HG03064 (cell line): ENCODE results near the gene PNPLA7.

Source experiments
- ATAC-seq: cut with Tn5 transposase; IDR thresholded peaks from one replicate; pipeline ENCODE4 v1.9.1; 2021; ENCODE audit warnings: low read depth; ENCODE audit not compliant: unreplicated experiment

The PNPLA7 gene

DNA sequence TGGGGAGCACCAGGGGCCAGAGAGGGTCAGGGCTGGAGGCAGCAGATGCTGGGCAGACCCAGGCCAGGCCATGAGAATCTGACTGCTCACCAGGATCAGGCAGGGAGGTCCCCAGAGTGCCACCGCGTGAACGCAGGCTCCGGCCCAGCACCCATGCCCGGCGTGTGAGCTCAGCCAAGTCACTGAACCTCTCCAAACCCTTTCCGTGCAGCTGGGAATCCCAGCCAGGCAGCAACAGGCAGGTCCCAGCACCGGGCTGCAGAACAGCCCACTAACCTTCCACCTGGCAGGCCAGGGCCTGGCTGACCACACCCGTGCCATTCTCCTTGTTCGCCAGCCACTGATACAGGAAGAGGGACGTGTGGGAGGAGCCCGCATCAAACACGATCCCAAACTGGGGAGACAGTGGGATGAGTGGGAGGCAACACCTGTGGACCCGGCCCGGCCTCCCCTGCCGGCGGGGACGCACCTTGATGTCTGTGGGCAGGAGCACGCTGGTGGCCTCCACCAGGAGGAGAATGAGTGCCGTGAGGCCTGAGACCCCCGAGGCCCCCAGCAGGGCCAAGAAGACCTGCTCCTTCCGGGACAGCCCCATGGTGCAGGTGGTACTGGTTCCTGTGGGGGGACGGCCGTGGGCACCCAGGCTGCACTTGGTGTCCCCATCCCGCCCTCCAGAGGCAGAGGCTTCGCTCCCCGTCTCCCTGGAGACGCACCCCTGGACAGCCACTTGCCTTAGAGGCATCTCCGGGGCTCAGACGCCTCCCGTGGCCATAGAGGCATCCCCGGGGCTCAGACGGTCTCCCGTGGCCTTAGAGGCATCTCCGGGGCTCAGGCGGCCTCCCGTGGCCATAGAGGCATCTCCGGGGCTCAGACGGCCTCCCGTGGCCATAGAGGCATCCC, 112.3 kb downstream of the PNPLA7 start:
- ATAC-seq: no peak

DNA sequence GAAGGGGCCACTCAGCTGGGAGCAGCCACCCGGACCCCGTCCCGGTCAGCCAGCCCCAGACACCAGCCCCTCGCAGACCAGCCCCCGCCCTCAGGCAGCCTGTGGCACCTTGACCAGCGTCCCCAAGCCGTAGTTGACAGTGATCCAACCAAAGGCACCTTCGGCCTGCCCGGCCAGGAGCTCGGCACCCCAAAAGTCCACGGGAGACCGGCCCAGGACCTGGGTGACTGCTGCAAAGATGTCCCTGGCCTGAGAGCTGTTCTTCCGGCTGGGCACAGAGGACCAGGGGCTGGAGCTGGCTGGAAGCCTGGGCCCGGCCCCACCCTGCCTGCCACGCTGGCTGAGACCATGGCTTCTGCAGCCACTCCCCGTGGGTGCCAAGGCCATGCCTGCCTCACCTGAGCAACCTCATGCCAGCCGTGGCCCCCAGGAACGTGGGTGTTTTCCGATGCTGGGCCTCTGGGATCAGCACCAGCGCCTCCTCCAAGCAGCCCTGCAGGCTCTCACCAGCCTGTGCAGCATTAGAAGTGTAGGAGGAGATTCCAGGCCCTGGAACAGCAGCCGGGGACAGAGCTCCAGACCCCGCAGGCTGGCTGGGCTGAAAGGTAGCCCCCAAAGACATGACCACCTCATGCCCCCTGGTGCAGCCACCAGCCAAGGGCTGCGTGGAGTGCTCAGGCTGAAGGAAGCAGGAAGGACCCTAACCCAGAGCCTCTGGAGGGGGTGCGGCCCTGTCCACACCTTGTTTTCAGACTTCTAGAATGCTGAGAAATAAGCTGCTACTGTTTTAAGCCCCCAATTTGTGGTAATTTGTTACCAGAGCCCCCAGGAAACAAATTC, 113.2 kb downstream of the PNPLA7 start:
- ATAC-seq: no peak

DNA sequence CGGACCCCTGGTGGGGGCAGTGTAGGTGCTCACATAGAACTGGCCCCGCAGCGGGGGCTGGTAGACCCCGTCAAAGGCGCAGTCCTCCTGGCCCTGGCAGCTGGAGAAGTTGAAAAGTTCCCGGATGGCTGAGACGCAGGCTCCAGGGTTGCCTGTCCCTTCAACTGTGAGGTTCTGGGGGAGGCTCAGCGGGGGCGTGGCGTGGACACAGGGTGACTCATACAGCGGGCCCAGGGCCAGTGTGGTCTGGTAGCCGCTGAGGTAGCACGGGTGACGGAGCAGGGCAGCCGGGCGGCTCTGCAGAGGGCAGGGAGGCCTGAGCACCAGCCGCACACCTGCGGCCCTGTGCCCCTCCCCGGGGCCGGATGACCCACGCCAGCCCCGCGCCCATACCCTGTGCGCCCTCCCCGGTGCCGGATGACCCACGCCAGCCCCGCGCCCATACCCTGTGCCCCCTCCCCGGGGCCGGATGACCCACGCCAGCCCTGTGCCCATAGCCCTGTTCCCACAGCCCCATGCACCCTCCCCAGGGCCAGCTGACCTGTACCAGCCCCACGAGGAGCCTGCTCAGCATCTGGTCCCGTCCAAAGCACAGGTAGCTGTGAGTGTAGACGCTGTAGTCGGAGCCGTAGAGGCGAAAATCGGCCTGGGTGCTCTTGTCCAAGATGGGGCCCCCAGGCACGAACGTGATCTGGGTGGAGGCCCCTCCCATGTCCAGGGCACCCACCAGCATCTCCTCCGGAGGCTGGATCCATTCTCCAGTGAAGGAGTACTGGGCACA, 114.0 kb downstream of the PNPLA7 start:
- ATAC-seq: no peak

DNA sequence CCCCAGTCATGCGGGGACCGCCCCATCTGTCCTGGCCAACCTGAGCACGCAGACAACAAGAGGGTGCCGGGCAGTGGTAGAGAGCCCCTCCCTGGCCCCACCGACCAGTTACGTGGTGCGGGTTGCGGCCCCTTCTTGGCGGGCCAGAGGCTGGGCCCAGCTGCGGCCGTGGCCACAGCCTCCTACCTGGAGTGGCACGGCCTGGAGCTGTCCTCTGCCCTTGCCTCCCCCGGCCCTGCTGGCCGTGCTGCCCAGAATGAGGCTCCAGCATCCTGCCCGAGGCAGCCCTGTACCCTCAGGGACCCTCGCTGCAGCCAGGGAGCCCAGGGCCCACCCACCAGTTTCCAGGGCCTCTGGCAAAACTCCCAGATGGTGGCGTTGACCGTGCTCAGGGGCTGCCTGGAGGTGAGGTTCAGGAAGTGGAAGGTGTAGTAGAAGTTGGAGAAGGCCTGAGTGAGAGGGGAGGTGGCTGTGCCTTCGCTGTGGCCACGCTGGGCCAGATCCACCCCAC, 114.8 kb downstream of the PNPLA7 start:
- no peak for ATAC-seq

DNA sequence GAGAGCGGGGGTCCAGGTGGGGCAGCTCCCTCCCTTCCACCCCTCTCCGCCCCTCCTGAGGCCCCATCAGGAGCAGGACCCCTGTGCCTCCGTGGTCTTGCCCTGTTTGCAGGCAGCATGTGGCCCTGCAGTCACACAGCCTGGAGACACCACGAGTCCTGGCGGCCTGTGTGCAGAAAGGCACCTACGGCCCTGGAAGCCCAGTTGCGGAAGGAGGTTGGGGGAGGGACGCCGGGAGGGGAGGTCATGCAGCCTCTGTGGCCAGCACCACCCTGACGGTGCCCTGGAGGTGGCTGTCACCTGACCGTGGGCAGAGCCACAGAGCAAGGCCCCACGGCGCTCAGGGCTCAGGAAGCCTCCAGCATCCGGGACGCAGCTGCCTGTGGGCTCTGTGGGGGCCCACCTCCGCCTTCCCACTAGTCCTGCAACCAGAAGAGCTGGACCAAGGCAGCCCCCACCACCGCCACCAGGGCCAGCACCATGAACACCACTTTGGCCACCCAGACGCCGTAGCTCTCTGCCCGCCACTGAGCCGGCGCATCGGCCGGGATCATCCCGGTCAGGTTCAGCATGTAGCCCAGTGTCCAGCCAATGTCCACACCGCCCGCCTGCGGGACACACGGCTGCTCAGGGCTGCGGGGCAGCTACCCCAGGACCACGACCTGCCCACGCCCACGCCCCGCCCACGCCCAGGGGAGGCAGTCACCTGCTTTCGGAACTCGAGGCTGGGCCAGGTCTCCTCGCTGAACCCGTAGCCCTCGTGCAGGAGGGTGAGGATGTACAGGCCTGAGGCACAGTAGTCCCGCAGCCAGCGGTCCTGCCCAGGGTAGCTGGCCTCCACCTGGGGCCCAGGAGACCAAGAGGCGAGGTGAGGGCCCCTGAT, 115.5 kb downstream of the PNPLA7 start:
- ATAC-seq: no peak

DNA sequence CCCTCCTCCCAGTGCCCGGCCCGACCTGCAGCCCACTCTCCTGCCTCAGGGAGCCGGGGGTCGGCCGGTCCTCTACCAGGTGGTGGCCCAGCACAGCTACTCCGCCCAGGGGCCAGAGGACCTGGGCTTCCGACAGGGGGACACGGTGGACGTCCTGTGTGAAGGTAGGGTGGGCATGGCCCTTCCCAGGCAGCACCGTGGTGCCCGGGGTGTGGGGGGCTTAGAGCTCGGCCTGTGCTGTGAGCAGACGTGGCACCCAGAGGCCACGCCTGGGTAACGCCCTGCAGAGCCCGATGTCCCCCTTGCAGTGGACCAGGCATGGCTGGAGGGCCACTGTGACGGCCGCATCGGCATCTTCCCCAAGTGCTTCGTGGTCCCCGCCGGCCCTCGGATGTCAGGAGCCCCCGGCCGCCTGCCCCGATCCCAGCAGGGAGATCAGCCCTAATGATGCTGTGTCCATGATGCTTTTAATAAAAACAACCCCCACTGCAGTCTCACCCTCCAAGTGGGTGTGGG, 116.2 kb downstream of the PNPLA7 start:
- ATAC-seq: no peak

DNA sequence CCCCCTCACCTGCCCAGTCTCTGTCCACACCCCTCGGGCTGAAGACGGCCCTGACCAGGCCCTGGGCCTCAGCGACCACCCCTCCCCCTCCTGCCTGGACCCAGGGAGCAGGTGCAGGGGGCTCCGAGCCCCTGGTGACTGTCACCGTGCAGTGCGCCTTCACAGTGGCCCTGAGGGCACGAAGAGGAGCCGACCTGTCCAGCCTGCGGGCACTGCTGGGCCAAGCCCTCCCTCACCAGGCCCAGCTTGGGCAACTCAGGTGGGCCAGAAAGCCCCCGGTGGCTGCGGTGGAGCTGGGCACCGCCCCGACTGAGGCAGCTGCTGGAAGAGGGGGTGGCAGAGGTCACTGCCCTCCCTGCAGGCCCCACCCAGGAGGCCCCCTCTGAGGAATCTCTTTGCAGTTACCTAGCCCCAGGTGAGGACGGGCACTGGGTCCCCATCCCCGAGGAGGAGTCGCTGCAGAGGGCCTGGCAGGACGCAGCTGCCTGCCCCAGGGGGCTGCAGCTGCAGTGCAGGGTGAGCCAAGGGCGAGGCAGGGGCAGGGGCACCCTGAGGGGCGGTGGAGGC, 116.8 kb downstream of the PNPLA7 start:
- no peak for ATAC-seq

DNA sequence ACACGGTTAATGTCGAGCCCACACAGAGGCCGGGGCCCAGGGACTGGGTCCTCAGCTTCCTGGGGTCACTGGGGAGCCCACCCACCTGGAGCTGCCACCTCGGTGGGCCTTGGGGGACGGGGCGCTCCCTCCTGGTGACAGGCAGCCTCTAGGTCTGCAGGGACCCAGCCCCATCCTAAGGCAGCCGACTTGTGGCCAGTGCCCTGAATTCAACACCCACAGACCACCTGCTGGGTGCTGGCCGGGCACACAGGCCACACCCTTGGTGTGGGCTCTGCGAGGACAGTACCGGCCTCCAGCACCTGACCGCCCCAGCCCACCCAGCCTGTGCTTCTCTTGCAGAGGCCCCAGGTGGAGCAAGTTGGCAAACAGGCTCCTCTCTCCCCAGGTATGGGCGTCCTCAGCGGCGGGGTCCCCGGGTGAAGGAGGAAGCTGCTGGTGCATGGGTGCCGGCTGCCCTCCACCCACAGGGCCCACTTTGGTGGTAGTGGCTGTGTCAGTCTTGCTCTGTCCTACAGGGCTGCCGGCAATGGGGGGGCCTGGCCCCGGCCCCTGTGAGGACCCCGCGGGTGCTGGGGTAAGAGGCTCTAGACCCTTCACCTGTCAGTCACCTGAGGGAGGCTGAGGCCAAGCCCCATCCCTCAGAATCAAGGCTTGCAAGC, 117.4 kb downstream of the PNPLA7 start:
- ATAC-seq: no peak

DNA sequence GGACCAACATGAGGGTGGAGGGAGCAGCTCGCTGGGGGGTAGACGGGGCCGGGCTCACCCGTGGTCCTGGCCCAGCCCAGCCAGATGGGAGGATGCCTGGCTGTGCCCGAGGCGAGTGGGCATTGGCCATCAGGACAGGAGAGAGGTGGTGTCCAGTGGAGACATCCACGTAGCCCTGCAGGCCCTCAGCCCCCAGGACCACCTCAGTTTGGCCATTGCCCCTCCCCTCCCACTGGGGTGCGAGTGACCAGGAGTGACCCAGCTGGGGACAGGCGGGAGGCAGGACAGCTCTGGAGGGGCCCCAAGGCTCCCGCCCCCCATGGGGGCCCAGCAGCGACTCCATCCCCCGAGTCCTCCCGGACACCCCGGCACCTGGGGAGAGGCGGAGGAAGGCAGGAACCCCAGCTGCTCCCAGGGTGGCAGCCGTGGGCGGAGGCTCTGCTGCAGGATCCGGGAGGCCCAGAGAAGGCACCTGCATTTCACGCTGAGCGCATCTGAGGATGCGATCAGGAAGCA, 118.7 kb downstream of the PNPLA7 start:
- no peak for ATAC-seq

DNA sequence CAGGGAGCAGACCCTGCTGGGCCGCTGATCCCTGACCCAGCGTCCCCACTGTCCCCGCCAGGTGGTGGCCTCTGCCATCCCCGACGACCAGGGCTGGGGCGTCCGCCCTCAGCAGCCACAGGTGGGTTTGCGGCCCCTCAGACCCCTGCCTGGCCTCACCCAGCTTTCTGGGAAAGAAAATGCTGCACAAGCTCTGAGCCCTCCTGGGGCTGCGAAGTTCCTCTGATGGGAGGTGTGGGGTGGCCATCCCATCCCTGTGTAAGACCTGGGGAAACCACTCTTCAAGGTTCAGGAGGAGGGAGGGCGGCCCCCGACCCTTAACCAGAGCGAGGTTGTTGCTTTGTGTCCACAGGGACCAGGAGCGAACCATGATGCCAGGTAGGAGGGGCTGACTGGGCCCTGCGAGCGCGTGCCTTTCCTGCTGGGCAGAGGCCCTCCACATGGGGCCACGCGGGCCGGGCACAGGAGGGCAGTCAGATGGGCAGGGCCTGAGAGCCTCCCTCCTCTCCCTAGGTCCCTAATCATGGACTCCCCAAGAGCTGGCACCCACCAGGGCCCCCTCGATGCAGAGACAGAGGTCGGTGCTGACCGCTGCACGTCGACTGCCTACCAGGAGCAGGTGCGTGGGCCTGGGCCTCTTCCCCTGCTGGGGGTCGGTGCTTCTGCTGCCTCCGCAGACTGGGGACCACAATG, 119.3 kb downstream of the PNPLA7 start:
- no peak for ATAC-seq

DNA sequence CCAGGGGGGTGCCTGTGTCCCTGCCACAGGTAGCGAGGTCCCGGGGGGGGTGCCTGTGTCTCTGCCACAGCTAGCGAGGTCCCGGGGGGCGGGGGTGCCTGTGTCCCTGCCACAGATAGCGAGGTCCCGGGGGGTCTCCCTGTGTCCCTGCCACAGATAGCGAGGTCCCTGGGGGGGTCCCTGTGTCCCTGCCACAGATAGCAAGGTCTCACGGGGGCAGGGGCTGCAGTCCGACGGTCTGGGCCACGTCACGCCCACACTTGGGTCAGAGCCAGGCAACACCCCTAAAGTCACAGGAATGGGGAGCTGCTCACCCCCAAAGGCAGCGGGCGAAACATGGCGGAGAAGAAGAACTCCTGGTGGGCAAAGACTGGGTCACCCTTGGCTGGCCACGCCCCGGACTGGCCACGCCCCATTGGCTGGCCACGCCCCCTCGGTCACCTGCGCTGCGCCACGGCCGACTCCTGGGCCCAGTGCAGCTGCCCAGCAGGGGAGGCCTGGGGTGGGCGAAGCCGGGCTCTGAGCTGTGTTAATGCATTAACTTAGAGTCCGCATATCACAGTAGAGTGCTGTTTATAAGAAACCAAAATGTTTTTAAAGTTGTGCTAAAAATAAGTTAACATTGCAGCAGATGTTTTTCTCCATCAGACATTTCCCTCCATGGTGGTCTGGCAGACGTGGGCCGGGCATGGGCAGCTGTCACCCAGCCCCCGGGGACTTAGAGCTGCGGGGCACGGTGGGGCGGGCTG, 120.1 kb downstream of the PNPLA7 start:
- no peak for ATAC-seq

DNA sequence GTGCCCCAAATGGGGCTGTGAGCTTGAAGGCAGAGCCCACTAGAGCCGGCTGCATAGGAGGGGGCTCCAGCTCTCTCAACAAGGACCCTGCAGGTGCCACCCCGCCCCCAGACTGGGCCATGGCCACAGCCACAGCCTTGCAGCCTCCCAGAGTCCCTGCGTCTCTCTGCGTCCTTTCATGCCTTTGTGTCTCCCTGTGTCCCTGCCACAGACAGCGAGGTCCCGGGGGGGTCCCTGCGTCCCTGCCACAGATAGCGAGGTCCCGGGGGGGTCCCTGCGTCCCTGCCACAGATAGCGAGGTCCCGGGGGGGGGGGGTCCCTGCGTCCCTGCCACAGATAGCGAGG, 120.7 kb downstream of the PNPLA7 start:
- no peak for ATAC-seq

DNA sequence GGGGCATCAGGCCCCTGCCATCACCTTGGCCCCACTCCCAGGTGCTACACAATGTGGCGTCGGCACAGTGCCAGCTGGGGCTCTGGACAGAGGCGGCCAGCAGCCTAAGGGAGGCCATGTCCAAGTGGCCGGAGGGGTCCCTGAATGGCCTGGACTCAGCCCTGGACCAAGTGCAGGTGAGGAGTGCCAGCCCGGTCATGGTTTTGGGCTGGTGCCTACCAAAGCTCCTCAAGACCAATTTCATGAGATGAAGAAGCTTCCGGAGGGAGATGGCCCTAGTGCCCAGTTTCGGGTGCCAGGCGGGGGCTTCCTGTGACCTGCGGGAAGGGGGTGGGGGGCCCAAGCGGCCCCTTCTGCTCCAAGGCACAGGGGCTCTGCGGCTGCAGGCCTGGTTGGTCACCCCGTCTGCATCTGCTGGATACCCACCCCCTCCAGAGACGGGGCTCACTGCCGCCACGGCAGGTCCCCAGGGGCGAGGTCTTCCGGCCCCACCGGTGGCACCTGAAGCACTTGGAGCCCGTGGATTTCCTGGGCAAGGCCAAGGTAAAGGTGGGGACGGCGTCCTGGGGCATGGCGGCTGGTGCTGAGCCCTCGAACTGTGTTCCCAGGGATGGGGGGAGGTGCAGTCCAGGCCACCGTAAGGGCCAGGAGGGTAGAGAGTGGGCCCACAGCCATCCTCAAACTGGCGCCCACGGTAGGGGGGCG, 121.2 kb downstream of the PNPLA7 start:
- no peak for ATAC-seq

DNA sequence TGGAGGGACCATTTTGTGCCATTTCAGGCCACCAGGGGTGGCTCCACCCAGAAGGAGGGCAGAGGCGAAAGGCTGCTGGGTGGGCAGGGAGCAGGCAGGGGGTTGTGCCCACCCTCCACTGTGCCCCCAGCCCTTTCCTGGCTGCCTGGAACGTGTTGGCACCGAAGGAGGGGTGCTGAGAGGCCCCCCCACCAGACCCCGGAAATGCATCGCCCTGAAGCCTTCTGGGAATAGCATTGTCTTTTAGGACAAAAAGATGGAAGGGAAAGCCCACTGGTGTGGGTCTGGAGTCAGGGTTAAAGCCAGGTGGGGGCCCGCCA, 121.9 kb downstream of the PNPLA7 start:
- ATAC-seq: no peak

DNA sequence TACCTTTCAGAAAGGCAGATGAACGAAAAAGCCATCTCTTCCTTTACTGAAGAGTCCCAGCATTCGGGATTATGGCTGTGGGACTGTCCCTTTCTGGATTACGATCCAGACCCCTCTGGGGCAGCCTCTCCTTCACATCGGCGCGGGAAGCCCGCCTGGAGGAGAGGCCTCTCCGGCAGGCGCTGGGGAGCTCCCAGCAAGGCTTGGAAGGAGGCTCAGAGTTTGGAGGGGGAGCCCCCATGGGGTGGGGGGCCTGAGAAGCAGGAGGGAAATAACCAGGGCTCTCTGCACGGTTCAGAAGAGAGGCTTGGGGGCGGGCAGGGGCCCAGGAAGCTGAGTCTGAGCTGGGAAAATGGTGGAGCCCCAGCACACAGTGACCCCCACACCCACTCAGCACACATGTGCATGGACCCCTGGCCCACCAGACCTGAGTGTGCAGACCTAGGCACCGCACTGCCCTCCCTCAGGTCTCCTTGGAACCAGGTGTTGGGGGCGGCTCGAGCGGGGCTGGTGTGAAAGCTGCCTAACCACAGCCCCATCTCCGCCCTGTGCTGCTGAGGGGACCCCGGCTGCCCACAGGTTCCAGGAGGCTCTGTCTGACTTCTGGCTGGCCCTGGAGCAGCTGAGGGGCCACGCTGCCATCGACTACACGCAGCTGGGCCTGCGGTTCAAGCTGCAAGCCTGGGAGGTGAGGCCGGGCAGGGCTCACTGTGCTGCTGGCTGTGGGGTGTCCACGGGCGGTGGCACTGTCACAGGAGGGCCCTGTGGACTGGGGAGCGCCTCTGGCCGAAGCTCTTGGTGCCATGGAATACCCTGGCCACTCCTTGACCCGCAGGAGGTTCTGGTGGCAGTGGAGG, 122.5 kb downstream of the PNPLA7 start:
- no peak for ATAC-seq
